ENCODE measurements around the gene WTAP. TPM values are rescaled to one million over a fixed set of nuclear protein-coding genes. Genes with fewer than 3 reads are reported as not detected.
"Not testable (repeated sequence)": the region's sequence is repeated elsewhere in the genome, so short reads cannot be mapped to it uniquely, and the experiment has no call there.

The WTAP gene
- total RNA-seq, 1 donor, result 267 TPM

DNA sequence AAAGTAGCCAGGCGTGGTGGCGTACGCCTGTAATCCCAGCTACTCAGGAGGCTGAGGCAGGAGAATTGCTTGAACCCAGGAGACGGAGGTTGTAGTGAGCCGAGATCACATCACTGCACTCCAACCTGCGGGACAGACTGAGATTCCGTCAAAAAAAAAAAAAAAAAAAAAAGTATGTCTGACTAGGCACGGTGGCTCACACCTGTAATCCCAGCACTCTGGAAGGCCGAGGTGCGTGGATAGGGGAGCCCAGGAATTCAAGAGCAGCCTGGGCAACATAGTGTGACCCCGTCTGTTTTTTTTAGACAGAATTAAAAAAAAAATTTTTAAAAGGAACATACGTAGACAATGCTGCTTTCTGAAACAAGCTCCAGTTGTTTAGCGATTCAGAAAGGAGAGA, 37.2 kb upstream of the WTAP start:
- not testable (repeated sequence) for H3K9me3 ChIP-seq (ENCODE audit: low read depth, low read length); H3K4me3 ChIP-seq (ENCODE audit: low read length); H3K27me3 ChIP-seq (ENCODE audit: insufficient read depth, low read length)
- H3K4me1 ChIP-seq (ENCODE audit: insufficient read depth, low read length), result peaks cover 53% of the 10 kb centered on the region

- H3K4me3 ChIP-seq (ENCODE audit: low read length), result peak overlapping the region; percentile 74
- no peaks in the 10 kb centered on the region for H3K9me3 ChIP-seq (ENCODE audit: low read depth, low read length)
- no peaks in the 10 kb centered on the region for H3K27me3 ChIP-seq (ENCODE audit: insufficient read depth, low read length)
- H3K4me1 ChIP-seq (ENCODE audit: insufficient read depth, low read length), result peaks cover 59% of the 10 kb centered on the region
Observed at GRCh38 chr6:159691133-159691962, 36.0 kb upstream of the WTAP start.

- Histone ChIP-seq H3K9me3 (ENCODE audit: low read depth, low read length) (no peaks in the 10 kb centered on the region), H3K4me1 (ENCODE audit: insufficient read depth, low read length) (peaks cover 56% of the 10 kb centered on the region), H3K27me3 (ENCODE audit: insufficient read depth, low read length) (no peaks in the 10 kb centered on the region), H3K4me3 (ENCODE audit: low read length) (peak overlapping the region; percentile 74)
Observed at GRCh38 chr6:159691963-159692287, 35.4 kb upstream of the WTAP start.

GRCh38 chr6:159692303-159693127, 34.8 kb upstream of the WTAP start:
- H3K4me3 ChIP-seq (ENCODE audit: low read length), result peak overlapping the region; percentile 74
- peaks cover 52% of the 10 kb centered on the region for H3K4me1 ChIP-seq (ENCODE audit: insufficient read depth, low read length)
- H3K27me3 ChIP-seq (ENCODE audit: insufficient read depth, low read length), result no peaks in the 10 kb centered on the region
- H3K9me3 ChIP-seq (ENCODE audit: low read depth, low read length), result no peaks in the 10 kb centered on the region

GRCh38 chr6:159693128-159693893, 34.0 kb upstream of the WTAP start, which contains the start of gene SOD2:
TSS of gene SOD2 (minus strand) at chr6:159693241. CDS start at chr6:159693167, 74 bp downstream.
- H3K27me3 ChIP-seq (ENCODE audit: insufficient read depth, low read length), result no peaks in the 10 kb centered on the region
- peaks cover 50% of the 10 kb centered on the region for H3K4me1 ChIP-seq (ENCODE audit: insufficient read depth, low read length)
- peak within 1 kb of the TSS; percentile 74 for H3K4me3 ChIP-seq (ENCODE audit: low read length)
- no peaks in the 10 kb centered on the region for H3K9me3 ChIP-seq (ENCODE audit: low read depth, low read length)

DNA sequence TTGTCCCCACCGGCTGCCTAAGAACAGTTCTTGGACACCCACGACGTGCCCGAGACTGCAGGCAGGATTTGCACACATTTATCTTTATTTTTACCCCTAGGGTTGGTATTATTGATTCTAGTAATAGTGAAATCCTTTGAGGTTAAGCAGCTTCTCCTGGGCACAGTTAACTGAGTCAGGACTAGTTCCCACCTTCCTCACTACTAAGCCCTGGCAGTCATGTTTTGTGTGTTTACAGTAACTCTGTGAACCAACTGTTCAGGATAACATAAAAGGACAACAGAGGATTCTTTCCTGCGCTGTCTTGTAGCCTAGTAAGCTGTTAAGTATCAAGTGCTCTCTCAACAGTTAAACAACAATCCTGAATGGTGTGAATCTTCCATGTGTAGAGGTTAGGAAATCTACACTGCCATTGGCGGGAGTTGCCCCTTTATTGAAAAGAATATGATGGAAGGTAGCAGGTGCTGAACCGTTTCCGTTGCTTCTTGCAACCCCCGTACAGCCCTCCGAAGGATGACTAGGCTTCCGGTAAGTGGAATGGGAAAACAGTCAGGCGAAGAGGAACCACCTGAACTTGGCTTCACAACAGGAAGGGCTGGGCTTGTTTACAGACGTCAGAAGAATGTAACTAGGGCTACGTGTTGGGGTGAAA, 33.3 kb upstream of the WTAP start:
- peaks cover 43% of the 10 kb centered on the region for H3K4me1 ChIP-seq (ENCODE audit: insufficient read depth, low read length)
- H3K9me3 ChIP-seq (ENCODE audit: low read depth, low read length), result no peaks in the 10 kb centered on the region
- H3K4me3 ChIP-seq (ENCODE audit: low read length), result peak overlapping the region; percentile 74
- H3K27me3 ChIP-seq (ENCODE audit: insufficient read depth, low read length), result no peaks in the 10 kb centered on the region

- no peak overlapping the region for H3K4me3 ChIP-seq (ENCODE audit: low read length)
- peaks cover 36% of the 10 kb centered on the region for H3K4me1 ChIP-seq (ENCODE audit: insufficient read depth, low read length)
- H3K27me3 ChIP-seq (ENCODE audit: insufficient read depth, low read length), result no peaks in the 10 kb centered on the region
- no peaks in the 10 kb centered on the region for H3K9me3 ChIP-seq (ENCODE audit: low read depth, low read length)
Observed at GRCh38 chr6:159695984-159696383, 31.3 kb upstream of the WTAP start.

DNA sequence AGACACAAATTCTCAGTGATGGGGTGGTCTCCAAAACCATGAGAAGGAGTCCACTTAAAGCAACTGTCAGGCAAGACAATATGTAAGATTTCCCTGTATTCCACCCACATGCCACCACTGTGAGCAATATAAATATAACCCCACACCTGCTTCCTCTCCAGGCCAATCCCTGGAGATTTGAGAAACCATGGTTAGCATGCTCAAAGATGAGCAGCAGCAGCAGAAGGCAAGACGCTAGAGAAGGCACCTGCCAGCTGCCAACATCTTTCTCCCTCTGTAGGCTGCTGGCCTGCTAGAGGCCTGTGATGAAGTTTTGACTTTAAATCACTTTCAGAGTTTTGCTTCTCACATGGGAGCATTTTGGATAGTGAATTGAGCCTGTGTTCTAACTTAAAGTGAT, 26.3 kb upstream of the WTAP start:
- H3K4me1 ChIP-seq (ENCODE audit: insufficient read depth, low read length), result peaks cover 19% of the 10 kb centered on the region
- no peaks in the 10 kb centered on the region for H3K27me3 ChIP-seq (ENCODE audit: insufficient read depth, low read length)
- H3K9me3 ChIP-seq (ENCODE audit: low read depth, low read length), result no peaks in the 10 kb centered on the region
- H3K4me3 ChIP-seq (ENCODE audit: low read length), result no peak overlapping the region

- Histone ChIP-seq H3K27me3 (ENCODE audit: insufficient read depth, low read length) (no peaks in the 10 kb centered on the region), H3K4me3 (ENCODE audit: low read length) (no peak overlapping the region), H3K4me1 (ENCODE audit: insufficient read depth, low read length) (peaks cover 19% of the 10 kb centered on the region), H3K9me3 (ENCODE audit: low read depth, low read length) (no peaks in the 10 kb centered on the region)
Observed at GRCh38 chr6:159701413-159701999, 25.8 kb upstream of the WTAP start.

- not testable (repeated sequence) for H3K9me3 ChIP-seq (ENCODE audit: low read depth, low read length); H3K27me3 ChIP-seq (ENCODE audit: insufficient read depth, low read length); H3K4me3 ChIP-seq (ENCODE audit: low read length)
- H3K4me1 ChIP-seq (ENCODE audit: insufficient read depth, low read length), result peaks cover 16% of the 10 kb centered on the region
Observed at GRCh38 chr6:159710603-159711002, 16.7 kb upstream of the WTAP start.

- H3K4me3 ChIP-seq (ENCODE audit: low read length); H3K9me3 ChIP-seq (ENCODE audit: low read depth, low read length); H3K27me3 ChIP-seq (ENCODE audit: insufficient read depth, low read length): not testable (repeated sequence)
- peaks cover 33% of the 10 kb centered on the region for H3K4me1 ChIP-seq (ENCODE audit: insufficient read depth, low read length)
Observed at GRCh38 chr6:159712389-159712788, 14.9 kb upstream of the WTAP start.

DNA sequence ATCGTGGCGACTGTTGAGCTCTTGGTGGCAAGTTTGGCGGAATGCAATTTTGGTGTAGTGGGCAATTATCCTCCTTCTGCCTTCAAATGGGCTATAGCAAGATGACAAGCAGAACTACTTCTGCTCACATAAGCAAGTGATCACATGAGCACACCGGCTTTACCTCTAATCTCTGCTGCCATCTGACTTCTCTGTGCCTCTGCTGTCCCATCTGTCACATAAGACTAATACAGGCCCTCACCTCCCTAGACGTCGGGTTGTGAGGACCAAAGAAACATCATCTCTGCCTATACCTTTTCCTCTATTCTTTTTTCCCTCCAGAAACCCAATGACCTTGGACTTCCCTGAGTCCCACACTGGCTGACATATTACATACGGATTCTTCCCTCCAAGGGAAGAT, 13.3 kb upstream of the WTAP start:
- no peaks in the 10 kb centered on the region for H3K9me3 ChIP-seq (ENCODE audit: low read depth, low read length)
- no peaks in the 10 kb centered on the region for H3K27me3 ChIP-seq (ENCODE audit: insufficient read depth, low read length)
- H3K4me3 ChIP-seq (ENCODE audit: low read length), result no peak overlapping the region
- peaks cover 33% of the 10 kb centered on the region for H3K4me1 ChIP-seq (ENCODE audit: insufficient read depth, low read length)

- H3K27me3 ChIP-seq (ENCODE audit: insufficient read depth, low read length), result no peaks in the 10 kb centered on the region
- no peaks in the 10 kb centered on the region for H3K9me3 ChIP-seq (ENCODE audit: low read depth, low read length)
- no peak overlapping the region for H3K4me3 ChIP-seq (ENCODE audit: low read length)
Observed at GRCh38 chr6:159714404-159714803, 12.9 kb upstream of the WTAP start.

DNA sequence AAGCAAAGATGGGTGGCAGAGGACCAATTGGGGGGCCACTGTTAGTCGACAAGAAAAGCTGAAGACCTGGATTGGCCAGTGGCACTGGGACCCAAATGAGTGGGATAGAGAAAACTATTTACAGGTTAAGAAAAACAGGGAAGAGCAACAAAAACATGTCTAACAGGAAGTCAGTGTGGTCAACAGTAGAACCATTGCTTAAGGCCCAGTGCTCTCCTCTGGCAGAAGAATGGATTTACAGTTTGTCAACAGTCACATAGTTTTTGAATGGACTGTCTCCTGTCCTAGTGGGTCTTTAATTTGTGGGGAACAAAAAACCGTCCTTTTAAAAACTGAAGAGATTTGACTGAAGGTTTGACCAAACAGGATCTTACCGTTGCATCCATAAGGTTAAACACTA, 12.1 kb upstream of the WTAP start:
- no peak overlapping the region for H3K4me3 ChIP-seq (ENCODE audit: low read length)
- peaks cover 33% of the 10 kb centered on the region for H3K4me1 ChIP-seq (ENCODE audit: insufficient read depth, low read length)
- no peaks in the 10 kb centered on the region for H3K9me3 ChIP-seq (ENCODE audit: low read depth, low read length)
- H3K27me3 ChIP-seq (ENCODE audit: insufficient read depth, low read length), result no peaks in the 10 kb centered on the region

More at GRCh38 chr6:159714404-159714803, 12.9 kb upstream of the WTAP start:
- peaks cover 33% of the 10 kb centered on the region for H3K4me1 ChIP-seq (ENCODE audit: insufficient read depth, low read length)

All from mononuclear cell (primary cell).